GM13977 (cell line): ENCODE measurements around the gene TMEM62.

ENCODE experiments used
- DNase-seq: peaks from one replicate; pipeline ENCODE4 v3.0.0; 2012; ENCODE audit warnings: low spot score
- CTCF ChIP-seq: IDR thresholded peaks from 2 replicates; pipeline ENCODE4 v1.5.1; 2012; ENCODE audit warnings: mild to moderate bottlenecking, control low read depth; ENCODE audit not compliant: insufficient read depth; ENCODE audit errors: extremely low read depth, missing control alignments
- in situ Hi-C: fragments of 300-500 bp; cut with MboI; formaldehyde crosslinking; loops from one replicate; pipeline ENCODE4 v1.12.0; 2022; ENCODE audit warnings: low sequenced_read_pairs, low pct_unique_long_range_greater_than_20kb, mixed read lengths, inconsistent platforms; ENCODE audit not compliant: unreplicated experiment

The TMEM62 gene

GRCh38 chr15:43209059-43209824, 75.9 kb downstream of the TMEM62 start:
- DNase-seq: peak; percentile 36
- in situ Hi-C loops: no loop called here

DNA sequence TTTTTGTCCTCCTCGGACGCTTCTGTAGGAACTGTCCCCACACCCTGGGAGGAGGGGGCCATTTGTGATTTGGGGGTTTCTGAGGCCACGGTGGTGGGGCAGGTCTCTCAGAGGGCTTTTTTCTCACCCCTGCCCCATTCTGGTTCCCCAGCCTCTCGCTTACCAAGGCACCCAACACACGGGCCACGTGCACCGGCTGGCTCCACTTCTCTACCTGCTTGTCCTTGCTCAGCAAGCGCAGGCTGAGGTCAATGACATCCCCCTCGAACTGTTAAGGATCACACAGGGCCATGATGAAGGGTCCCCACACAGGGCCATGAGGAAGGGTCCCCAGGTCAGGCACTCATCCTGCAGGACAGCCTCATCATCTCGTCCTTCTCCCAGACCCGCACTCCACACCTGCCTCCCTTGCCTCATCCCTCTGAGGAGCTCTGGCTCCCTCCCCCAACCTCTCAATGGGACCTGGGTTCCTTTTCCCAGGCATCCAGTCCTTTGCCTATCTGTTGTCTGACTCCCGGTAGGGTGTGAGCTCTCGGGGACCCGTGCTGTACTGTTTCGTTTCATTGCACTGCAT, 76.9 kb downstream of the TMEM62 start:
- in situ Hi-C loops: no loop called here
- TF ChIP-seq CTCF: no peak
- no peak for DNase-seq

More at GRCh38 chr15:43209059-43209824, 75.9 kb downstream of the TMEM62 start:
- no peak for TF ChIP-seq CTCF

- TF ChIP-seq CTCF: no peak
These were observed 77.4 kb downstream of the TMEM62 start for GRCh38 chr15:43210807-43211206.

GRCh38 chr15:43211224-43211735, 77.9 kb downstream of the TMEM62 start:
- in situ Hi-C loops: no loop called here
- TF ChIP-seq CTCF: no peak
- no peak for DNase-seq

More at GRCh38 chr15:43210807-43211206, 77.4 kb downstream of the TMEM62 start:
- DNase-seq: no peak
- in situ Hi-C loops: no loop called here

GRCh38 chr15:43212299-43212698, 78.9 kb downstream of the TMEM62 start:
- in situ Hi-C loops: no loop called here
- no peak for DNase-seq

DNA sequence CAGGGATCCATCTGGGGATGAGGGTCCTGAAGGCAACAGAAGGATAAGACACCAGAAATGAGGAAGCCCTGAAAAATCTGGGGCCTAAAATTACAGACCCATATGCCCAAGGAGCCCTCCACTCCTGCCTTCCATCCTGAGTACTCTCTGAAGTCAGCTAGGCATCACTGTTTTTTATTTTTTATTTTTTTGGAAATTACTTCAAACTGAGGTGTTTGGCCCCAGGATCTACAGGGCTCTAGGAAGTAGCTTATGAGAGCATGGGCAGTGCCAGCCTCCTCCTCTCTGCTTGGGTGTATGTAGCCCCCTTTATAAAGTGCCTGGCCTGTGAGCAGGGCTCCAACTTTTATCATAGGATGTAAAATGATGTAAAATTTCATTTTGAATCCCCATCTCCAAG, 79.6 kb downstream of the TMEM62 start:
- TF ChIP-seq CTCF: no peak
- in situ Hi-C loops: no loop called here
- no peak for DNase-seq

More at GRCh38 chr15:43212299-43212698, 78.9 kb downstream of the TMEM62 start:
- no peak for TF ChIP-seq CTCF
